Right lung (tissue), 5 donors: Measurements from ENCODE around the gene PLPPR3. TPM values are rescaled to one million over a fixed set of nuclear protein-coding genes. Genes with fewer than 3 reads are reported as not detected.
A peak's percentile ranks its signal among the peaks of the same experiment; 100 is the strongest.

ENCODE experiments used
- DNase-seq, 2 donors: peaks; one replicate each; pipeline ENCODE4 v3.0.0-alpha.2; 2013
- polyA plus RNA-seq, 5 donors: library from polyadenylated mRNA; unstranded; fragments of 120-200 nt; gene quantifications; one replicate each; pipeline versions ENCODE4 v1.2.1 to v1.2.3, GENCODE V29; 2013; ENCODE audit warnings: inconsistent platforms in 1 of 5, low replicate concordance in 1 of 5; ENCODE audit not compliant: insufficient read length in 5 of 5, insufficient read depth in 1 of 5

The PLPPR3 gene
- polyA plus RNA-seq, 5 donors, result 3.0 to 13.7 (median 7.1) TPM

DNA sequence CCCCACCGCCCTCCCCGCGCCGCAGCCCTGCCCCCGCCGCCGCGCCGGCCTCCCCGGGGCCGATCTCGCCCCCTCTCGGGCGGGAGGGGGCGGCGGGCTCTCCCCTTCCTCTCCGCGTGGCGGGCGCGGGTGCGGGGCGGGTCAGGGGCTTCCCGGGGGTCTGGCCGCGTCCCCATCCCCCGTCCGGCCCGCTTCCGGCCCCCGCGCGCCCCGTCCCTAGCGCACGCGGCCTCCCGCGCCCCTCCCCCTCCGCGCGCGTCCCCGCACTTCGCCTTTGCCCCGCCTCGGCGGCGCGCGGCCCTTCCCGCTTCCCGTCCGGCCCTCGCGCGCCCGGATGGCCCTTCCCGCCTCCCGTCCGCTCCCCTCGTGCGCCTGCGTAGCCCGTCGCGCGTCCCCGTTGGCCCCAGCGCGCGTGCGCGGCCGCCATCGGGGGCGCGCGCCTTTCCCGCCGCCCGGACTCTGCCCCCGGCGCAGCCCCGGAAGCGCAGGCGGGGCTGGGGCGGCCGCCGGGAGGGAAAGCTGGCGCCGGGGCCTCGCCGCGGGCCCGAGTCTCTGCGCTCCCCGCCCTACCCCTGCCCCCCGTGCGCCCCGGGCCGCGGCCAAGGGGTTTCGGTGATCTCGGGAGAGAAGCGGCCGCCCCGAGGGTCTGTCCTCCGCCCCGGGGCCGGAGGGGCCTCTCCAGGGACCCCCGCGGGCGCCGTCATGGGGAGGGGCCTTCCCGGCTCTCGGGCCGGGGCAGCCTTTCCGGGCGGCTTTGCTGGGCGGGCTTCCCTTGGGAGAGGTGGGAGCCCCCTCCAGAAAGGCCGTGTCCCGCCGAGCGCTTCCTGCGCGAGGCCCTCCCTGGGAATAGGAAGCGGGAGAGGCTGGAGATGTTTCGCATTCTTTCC, 24.0 kb downstream of the PLPPR3 start:
- DNase-seq, result peak; percentile 90 to 91

DNA sequence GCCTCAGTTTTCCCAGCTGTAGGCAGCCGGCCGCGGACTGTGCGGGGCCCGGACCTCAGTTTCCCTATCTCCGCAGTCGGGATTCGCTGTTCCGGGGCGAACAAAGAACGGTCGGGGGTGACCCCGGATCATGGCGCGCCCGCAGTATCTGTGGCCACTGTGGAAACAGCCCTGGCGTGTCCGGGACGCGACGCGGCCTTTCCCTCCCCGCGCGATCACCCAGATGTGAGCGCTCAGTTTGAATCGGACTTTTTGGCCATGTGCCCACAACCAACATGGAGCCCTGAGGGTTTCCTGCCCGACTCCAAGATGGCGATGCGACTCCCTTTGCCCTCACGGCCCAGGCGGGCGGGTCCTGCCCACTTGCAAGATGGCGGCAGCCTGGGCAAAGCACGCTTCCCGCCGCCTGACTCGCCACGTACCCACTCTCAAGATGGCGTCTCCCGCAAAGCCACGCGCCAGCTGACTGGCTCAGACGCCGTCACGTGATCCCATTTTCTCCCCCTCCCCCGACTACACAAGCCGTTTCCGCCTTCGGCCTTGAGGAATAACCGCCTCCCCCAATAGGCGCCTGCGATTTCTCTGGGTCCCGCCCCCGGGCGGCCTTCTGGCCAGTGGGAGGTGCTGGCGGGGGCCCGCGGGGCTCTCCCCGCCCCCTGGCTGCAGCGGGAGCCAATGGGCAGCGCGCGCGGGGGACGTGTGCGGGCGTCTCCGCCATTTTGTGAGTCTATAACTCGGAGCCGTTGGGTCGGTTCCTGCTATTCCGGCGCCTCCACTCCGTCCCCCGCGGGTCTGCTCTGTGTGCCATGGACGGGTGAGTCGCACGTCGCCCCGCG, 24.8 kb downstream of the PLPPR3 start, which contains the start of gene PTBP1:
Gene PTBP1 (plus strand): TSS at position 761 of the 836 bp plus-strand sequence. CDS start 46 bp downstream, at position 807.
- peak; percentile 100 for DNase-seq

GRCh38 chr19:795691-796581, 25.8 kb downstream of the PLPPR3 start:
- no peak for DNase-seq

GRCh38 chr19:795073-795611, 26.6 kb downstream of the PLPPR3 start:
- DNase-seq, result no peak

- DNase-seq, result no peak
Observed at GRCh38 chr19:793806-794205, 27.9 kb downstream of the PLPPR3 start.

- DNase-seq, result no peak
Observed at GRCh38 chr19:792306-792885, 29.4 kb downstream of the PLPPR3 start.

DNA sequence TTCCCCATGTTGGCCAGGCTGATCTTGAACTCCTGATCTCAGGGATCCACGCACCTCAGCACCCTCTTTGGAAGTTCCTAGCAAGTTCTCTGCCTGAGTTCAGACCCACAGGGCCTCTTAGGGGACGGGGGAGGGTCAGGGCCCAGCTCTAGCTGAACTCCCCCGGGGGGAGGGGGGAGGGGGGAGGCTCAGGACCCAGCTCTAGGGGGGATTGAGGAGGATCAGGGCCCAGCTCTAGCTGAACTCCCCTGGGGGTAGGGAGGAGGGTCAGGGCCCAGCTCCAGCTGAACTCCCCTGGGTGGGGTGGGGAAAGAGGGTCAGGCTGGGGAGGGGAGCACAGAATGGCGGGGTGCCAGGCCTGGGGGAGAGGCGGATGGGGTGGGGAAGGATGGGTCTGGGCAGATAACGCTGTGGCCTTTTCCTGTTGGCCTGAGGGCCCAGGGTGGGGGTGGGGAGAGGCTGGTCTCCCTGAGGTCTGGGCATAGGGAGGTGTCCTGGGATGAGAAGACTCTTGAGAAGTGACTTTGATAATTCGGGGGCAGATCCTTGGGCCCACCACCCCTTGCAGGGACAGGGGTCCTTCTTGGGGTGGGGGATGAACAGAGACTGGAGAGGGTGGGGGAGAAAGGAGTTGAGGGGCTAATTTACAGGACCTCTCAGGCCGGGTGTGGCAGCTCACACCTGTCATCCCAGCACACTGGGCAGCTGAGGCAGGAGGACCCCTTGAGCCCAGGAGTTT, 30.0 kb downstream of the PLPPR3 start:
- no peak for DNase-seq

GRCh38 chr19:791007-791566, 30.7 kb downstream of the PLPPR3 start:
- no peak for DNase-seq

DNA sequence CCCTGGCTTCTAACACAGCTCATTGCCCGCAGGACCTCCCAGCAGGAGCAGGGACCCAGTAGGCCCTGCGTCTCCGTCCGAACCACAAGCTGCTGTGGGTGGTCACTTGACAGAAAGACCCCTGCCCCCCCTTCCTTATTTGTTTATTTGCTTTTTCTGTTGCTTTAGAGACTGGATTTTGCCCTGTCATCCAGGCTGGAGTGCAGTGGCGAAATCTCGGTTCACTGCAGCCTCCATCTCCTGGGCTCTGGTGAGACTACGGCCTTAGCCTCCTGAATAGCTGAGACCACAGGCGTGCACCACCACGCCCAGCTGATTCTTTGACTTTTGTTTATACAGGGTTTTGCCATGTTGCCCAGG, 32.1 kb downstream of the PLPPR3 start:
- no peak for DNase-seq

GRCh38 chr19:788983-789700, 32.6 kb downstream of the PLPPR3 start:
- no peak for DNase-seq

- DNase-seq, result no peak
Observed at GRCh38 chr19:788686-788982, 33.1 kb downstream of the PLPPR3 start.

DNA sequence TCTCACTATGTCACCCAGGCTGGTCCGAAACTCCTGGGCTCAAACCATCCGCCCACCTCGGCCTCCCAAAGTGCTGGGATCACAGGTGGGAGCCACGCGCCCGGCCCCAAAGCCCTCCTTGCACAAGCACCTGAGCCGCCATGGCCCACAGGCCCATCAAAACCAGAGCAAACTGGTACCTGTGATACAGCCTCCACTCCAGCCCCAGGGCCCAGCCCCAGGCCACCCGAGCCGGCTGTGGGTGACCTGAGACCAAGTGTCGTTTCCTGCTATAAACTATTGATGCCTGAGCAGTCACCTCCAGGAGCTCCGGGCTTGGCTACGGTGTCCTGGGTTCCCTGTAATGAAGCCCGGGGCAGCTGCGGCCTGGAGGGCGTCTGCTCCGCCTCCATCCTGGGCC, 34.2 kb downstream of the PLPPR3 start:
- no peak for DNase-seq

- DNase-seq, result no peak
Observed at GRCh38 chr19:784541-784940, 37.2 kb downstream of the PLPPR3 start.

GRCh38 chr19:782878-783668, 38.7 kb downstream of the PLPPR3 start:
- no peak for DNase-seq

DNA sequence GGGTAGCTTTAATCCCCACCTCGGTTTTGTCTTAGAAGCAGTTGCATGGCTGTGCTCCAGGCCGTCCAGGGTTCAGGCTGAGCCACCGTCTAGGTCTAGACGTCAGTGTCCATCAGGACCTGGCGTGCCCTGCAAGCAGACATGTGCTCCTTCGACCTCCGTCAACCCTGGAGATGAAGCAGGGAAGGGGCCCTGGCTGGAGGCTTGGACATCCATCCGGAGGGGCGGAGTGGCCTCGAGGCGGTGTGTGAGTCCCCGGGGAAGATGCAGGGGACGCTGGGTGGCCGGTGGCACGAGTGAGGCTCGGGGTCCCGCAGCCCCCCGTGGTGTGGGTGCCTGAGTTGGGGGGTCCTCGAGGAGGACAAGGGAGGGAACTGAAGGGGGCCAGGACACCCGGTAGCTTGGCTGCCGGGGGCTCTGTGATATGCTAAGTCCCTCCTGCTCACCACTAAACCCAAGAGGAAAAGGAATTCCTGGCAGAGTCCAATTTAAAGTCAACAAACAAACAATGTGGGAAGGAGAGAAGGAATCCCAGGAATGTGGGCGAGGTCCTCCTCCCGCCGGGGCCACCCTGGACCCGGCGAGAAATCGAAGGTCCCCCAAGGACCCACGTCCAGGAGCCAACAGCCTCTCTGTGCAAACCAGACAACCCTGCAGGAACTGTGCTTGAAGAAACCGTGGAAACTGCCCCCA, 39.4 kb downstream of the PLPPR3 start:
- DNase-seq, result no peak

DNA sequence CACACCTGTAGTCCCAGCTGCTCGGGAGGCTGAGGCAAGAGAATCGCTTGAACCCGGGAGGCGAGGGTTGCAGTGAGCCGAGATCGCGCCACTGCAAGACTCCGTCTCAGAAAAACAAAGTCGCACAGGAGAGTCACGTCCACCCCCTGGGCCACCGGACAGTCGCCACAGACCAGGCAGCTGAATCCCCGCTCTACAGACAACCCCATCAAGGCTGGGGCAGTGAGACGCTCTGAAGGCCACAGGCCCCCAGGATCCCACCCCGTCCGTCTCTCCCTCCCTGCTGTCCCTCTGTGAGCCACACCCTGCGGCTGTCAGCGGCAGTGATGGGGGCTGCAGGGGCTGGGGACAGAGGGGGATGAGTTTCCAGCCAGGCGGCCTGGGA, 40.0 kb downstream of the PLPPR3 start:
- no peak for DNase-seq

- DNase-seq, result no peak
Observed at GRCh38 chr19:780935-781334, 40.8 kb downstream of the PLPPR3 start.
